Measurements from ENCODE around the gene PFKFB3.
"Not testable (repeated sequence)": the region's sequence is repeated elsewhere in the genome, so short reads cannot be mapped to it uniquely, and the experiment has no call there.

The PFKFB3 gene

DNA sequence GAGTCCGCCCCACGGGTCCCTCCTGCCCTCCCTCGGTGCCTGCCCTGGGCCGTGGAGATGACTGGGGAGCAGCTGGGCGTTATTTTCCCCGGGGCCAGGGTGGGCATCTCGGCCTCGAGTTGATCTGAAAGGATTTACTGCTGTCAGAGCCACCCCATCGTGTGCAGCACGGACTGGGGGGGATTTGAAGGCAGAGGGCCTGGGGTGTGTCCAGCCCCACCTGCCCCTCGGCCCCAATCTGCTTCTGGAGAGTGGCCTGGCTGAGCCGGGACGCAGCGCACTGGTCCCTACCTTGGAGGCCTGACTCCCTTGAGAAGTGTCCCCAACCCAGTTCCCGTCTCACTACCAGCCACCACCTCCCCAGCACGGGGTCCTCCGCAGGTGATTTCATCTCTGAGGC, 24.2 kb upstream of the PFKFB3 start:
- DNase-seq (ENCODE audit: low read depth in 2 of 2), result no peak

- no peak for DNase-seq (ENCODE audit: low read depth in 2 of 2)
These were observed 23.7 kb upstream of the PFKFB3 start for GRCh38 chr10:6179078-6179477.

DNA sequence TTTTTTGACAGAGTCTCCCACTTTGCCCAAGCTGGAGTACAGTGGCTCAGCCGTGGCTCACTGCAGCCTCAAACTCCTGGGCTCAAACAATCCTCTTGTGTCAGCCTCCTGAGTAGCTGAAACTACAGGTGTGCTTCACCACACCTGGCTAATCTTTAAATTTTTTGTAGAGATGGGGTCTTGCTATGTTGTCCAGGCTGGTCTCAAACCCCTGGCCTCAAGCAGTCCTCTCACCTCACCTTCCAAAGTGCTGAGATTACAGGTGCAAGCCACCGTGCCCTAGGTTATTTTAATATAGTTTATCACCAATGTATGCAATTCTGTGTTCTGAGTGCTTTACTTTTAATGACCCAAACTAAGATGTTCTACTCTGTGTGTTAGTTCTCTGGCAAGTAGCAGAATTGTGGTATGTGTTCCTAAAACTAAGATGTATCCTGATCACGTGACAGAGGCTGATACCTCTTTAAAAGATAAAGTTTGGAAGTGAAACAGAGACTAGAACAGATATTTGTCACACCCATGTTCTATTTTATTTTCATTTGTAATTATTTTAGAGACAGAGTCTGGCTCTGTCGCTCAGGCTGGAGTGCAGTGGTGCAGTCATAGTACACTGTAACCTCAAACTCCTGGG, 22.1 kb upstream of the PFKFB3 start:
- DNase-seq (ENCODE audit: low read depth in 2 of 2), result no peak

- DNase-seq (ENCODE audit: low read depth in 2 of 2), result no peak
These were observed 21.5 kb upstream of the PFKFB3 start for GRCh38 chr10:6181249-6181648.

DNA sequence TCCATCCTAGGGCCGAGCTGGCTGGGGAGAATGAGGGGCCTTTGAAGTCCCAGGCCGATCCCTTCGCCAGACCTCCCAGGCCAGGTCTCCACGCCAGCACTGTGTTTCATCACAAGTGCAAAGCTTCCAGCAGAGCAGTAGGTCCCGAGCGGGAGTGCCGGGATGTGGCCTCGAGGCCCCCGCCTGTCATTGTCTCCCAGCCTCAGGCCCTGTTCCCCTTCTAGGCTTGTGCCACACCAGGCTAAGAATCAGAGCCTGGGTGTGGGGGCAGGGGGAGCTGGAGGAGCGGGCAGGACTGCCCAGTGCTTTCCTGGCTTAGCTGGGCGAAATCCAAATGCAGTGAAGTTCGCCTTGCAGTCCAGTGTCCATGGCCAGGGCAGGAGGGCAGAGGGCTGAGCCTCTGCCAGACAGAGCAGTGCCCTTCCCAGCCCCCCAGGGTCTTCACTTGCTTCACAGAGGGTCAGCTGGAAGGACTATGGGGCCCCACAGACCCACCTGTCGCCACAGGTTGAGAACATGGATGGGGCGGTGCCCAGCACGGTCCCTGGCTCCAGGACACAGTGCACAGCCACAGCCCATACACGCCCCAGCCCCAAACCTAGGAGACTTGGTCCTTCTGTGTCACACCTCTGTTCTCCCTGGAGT, 20.2 kb upstream of the PFKFB3 start:
- no peak for DNase-seq (ENCODE audit: low read depth in 2 of 2)

GRCh38 chr10:6185039-6185716, 17.6 kb upstream of the PFKFB3 start:
- no peak for DNase-seq (ENCODE audit: low read depth in 2 of 2)

DNA sequence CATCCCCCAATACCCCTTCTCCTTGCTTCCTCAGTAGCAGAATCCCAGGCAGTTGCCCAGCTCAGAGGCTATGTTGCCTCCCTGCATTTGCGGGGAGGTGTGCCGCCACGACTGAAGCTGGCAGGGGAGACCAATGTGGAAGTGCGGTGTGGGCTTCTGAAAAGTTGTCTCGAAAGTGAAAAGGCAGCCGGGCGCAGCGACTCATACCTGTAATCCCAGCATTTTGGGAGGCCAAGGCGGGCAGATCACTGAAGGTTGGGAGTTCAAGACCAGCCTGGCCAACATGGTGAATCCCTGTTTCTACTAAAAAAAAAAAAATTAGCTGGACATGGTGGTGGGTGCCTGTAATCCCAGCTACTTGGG, 15.9 kb upstream of the PFKFB3 start:
- no peak for DNase-seq (ENCODE audit: low read depth in 2 of 2)

DNA sequence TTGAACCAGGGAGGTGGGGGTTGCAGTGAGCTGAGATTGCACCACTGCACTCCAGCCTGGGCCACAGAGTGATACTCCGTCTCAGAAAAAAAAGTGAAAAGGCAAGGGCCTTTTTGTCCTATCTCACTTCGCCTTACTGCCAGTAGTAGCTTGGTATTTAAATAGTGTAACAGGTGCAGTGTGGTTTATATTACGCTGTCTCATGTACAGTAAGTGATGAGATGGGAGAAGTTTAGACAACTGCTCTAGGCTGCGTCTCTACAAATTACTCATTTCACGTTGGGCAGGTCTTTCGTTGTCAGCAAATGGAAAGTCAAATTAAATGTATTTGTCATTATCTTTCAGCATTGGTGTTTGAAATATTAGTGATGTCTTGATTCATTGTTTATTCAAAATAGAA, 15.5 kb upstream of the PFKFB3 start:
- DNase-seq (ENCODE audit: low read depth in 2 of 2), result no peak

GRCh38 chr10:6190033-6190432, 12.7 kb upstream of the PFKFB3 start:
- not testable (repeated sequence) for DNase-seq (ENCODE audit: low read depth in 2 of 2)

GRCh38 chr10:6191147-6191546, 11.6 kb upstream of the PFKFB3 start:
- DNase-seq (ENCODE audit: low read depth in 2 of 2), result no peak

DNA sequence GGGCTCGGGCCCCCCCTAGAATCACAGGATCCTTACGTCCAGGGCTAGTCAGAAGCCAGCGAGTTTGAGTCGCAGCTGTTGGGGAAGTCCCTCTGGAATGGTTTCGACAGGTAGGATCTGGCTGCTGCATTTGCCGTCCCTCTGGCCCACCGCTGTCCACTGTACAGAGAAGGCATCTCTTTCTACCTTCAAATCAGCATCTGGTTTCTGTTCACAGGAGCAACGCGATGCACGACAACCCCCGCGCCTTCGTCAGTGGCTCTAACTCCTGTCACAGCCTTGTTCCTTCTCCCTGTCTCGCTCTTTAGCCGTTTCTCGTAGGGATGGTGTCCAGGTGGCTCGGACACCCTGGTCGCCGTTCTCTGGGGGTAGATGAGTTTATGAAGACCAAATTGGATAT, 11.2 kb upstream of the PFKFB3 start:
- DNase-seq (ENCODE audit: low read depth in 2 of 2), result no peak

- not testable (repeated sequence) for DNase-seq (ENCODE audit: low read depth in 2 of 2)
These were observed 9.4 kb upstream of the PFKFB3 start for GRCh38 chr10:6193342-6193741.

GRCh38 chr10:6194311-6194710, 8.4 kb upstream of the PFKFB3 start:
- DNase-seq (ENCODE audit: low read depth in 2 of 2), result no peak

DNA sequence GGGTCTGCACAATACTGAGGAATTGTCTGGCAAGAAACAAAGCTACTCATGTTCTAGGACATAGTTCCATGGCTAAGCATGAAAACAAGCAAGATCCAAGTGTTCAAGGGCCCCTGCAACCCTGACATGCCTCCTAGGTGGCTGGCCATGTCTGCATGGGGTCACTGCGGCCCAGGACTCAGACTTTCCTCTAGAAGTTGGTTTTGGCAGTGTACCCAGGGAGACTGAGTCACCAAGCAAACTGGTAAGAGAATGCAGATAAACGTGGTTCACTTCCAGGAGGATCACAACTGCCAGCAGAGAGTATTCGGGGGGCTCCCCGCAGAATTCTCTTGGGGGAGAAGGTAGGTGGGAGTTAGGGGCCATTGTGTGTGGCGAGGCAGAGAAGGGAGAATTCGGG, 7.4 kb upstream of the PFKFB3 start:
- DNase-seq (ENCODE audit: low read depth in 2 of 2), result no peak

GRCh38 chr10:6195846-6196245, 6.9 kb upstream of the PFKFB3 start:
- DNase-seq (ENCODE audit: low read depth in 2 of 2), result no peak

- not testable (repeated sequence) for DNase-seq (ENCODE audit: low read depth in 2 of 2)
These were observed 6.2 kb upstream of the PFKFB3 start for GRCh38 chr10:6196524-6196923.

GRCh38 chr10:6197321-6197720, 5.4 kb upstream of the PFKFB3 start:
- no peak for DNase-seq (ENCODE audit: low read depth in 2 of 2)

DNA sequence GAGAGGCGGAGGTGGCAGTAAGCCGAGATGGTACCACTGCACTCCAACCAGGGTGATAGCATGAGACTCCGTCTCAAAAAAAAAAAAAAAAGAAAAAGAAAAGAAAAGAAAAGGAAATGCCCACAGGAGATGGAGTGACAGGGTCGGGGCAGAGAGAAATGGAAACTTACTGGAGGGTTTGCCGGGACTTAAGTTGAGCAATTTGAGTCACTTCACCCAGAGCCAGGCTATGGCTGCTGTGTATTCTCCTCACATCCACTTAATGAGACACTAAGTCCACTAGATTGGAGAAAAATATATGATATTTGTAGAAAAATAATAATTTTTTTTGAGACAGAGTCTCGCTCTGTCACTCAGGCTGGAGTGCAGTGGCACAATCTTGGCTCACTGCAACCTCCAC, 4.6 kb upstream of the PFKFB3 start:
- DNase-seq (ENCODE audit: low read depth in 2 of 2), result no peak

DNA sequence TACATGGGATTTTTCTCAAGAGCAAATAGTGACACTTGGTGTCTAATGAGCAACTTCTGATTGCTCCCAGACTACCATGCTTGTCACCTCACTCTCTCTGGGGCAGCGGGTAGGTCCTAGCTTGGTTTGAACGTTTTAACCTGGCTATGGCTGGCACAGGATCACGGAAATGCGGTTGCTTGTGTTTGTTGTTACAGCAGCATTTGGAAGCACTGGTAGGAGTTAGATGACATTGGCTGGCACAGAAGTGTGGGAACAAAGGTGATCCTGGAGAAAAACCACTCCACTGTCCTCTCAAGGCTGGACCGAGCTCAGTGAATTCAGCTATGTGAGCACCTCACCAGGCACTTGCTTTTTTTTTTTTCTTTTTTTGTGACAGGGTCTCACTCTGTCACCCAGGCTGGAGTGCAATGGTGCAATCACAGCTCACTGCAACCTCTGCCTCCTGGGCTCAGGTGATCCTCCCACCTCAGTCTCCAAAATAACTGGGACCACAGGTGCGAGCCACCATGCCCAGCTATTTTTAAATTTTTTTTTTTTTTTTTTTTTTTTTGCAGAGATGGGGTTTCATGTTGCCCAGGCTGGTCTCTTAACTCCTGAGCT, 3.5 kb upstream of the PFKFB3 start:
- DNase-seq (ENCODE audit: low read depth in 2 of 2), result no peak

DNA sequence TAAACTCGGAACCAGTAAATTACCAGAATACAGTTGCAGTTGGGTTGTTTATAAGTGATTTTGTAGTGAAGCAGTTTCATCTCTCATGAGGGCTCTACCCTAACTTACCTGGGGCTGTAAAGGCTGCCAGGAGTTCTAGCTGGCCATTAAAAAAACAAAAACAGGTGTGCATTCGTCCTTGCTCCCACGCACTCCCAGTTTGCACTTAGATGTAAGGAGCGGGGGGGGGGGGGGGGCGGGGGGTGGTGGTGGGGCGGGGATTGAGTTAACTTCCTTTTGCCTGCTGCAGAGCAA, 2.3 kb upstream of the PFKFB3 start:
- no peak for DNase-seq (ENCODE audit: low read depth in 2 of 2)

GRCh38 chr10:6200734-6201515, 1.8 kb upstream of the PFKFB3 start:
- DNase-seq (ENCODE audit: low read depth in 2 of 2), result peak in 1 of 2 experiments; percentile 14

DNA sequence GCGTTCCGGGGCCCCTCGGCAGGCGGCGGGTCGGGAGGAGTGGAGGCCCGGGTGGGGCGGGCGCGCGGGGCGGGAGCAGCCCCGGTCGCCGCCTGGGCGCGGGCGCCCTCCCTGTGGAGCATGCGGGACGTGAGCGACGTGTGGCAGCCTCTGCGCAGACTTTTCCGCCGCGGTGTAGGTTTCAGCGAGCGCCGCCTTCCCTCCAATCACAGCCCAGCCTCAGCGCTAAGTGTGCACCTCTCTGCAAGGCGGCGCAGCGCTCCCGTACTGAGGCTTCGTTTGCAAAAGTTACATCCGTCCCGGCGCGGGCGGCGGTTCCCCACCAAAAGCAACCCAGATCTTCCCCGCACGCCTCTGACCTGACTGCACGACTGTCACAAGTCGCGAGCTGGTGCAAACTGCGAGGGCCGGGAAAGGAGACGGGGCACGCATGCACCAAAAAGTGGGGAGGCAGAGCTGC, 1.2 kb upstream of the PFKFB3 start:
- DNase-seq (ENCODE audit: low read depth in 2 of 2), result peak; percentile 60 to 63
